ENCODE results near the gene PLOD3. TPM values are rescaled to one million over a fixed set of nuclear protein-coding genes. Genes with fewer than 3 reads are reported as not detected.

PLOD3 gene
- total RNA-seq, 2 donors from 2014 or later: 23.9 to 56.0 TPM

- WGBS, 2 donors: 89 to 95% methylated on average over 12 of the region's 12 CpGs
- no peaks in the 10 kb centered on the region for H3K9me3 ChIP-seq
- peaks cover 57% of the 10 kb centered on the region for H3K4me1 ChIP-seq
- DNase-seq: no peak
- ATAC-seq: no peak
- H3K27ac ChIP-seq: peak overlapping the region in 1 of 4 donors; percentile 87
- intact Hi-C loops (cut with DNase I): no loop called here
- TF ChIP-seq POLR2A (IDR thresholded peaks at IDR 0.05) (no peak), CTCF (IDR thresholded peaks at IDR 0.05) (no peak)
- H3K4me3 ChIP-seq: no peak overlapping the region
- H3K27me3 ChIP-seq: no peaks in the 10 kb centered on the region
- peaks cover 0 to 1% of the 10 kb centered on the region in 2 donors for H3K36me3 ChIP-seq (replicated peaks in 1 of 2; ENCODE audit: insufficient read depth in 1 of 2, low read depth in 2 of 2)
Measured at GRCh38 chr7:101241015-101241363, 23.6 kb upstream of the PLOD3 start.

GRCh38 chr7:101240226-101241014 is 23.0 kb upstream of the PLOD3 start:
- 89 to 92% methylated on average over 32 of the region's 32 CpGs for WGBS, 2 donors
- H3K27ac ChIP-seq: peak overlapping the region in 2 of 4 donors; percentile 85 to 87

GRCh38 chr7:101239951-101240220 is 22.5 kb upstream of the PLOD3 start:
- H3K4me1 ChIP-seq: peaks cover 49% of the 10 kb centered on the region
- ATAC-seq: no peak
- H3K36me3 ChIP-seq (replicated peaks in 1 of 2; ENCODE audit: insufficient read depth in 1 of 2, low read depth in 2 of 2): peaks cover 0 to 1% of the 10 kb centered on the region in 2 donors
- peak overlapping the region; percentile 72 to 87 (median 84) for H3K27ac ChIP-seq
- no peak overlapping the region for H3K4me3 ChIP-seq
- no peaks in the 10 kb centered on the region for H3K9me3 ChIP-seq
- TF ChIP-seq CTCF (IDR thresholded peaks at IDR 0.05) (no peak), POLR2A (IDR thresholded peaks at IDR 0.05) (no peak)
- no peaks in the 10 kb centered on the region for H3K27me3 ChIP-seq
- WGBS, 2 donors: 92 to 100% methylated on average over 2 to 9 of the region's 9 CpGs
- intact Hi-C loops (cut with DNase I): no loop called here
- DNase-seq: no peak

More at GRCh38 chr7:101240226-101241014, 23.0 kb upstream of the PLOD3 start:
- ATAC-seq: no peak
- Histone ChIP-seq H3K36me3 (replicated peaks in 1 of 2; ENCODE audit: insufficient read depth in 1 of 2, low read depth in 2 of 2) (peaks cover 0 to 1% of the 10 kb centered on the region in 2 donors), H3K4me3 (no peak overlapping the region), H3K9me3 (no peaks in the 10 kb centered on the region), H3K27me3 (no peaks in the 10 kb centered on the region), H3K4me1 (peaks cover 51% of the 10 kb centered on the region)
- intact Hi-C loops (cut with DNase I): no loop called here
- DNase-seq: no peak
- no peak for TF ChIP-seq POLR2A (IDR thresholded peaks at IDR 0.05)
- TF ChIP-seq CTCF (IDR thresholded peaks at IDR 0.05): no peak

- H3K36me3 ChIP-seq (replicated peaks in 1 of 2; ENCODE audit: insufficient read depth in 1 of 2, low read depth in 2 of 2): peaks cover 0 to 1% of the 10 kb centered on the region in 2 donors
- intact Hi-C loops (cut with DNase I): no loop called here
- H3K4me1 ChIP-seq: peaks cover 49% of the 10 kb centered on the region
- peak; percentile 15 for ATAC-seq
- 68 to 69% methylated on average over 14 to 27 of the region's 27 CpGs for WGBS, 2 donors
- TF ChIP-seq POLR2A (IDR thresholded peaks at IDR 0.05): no peak
- TF ChIP-seq CTCF (IDR thresholded peaks at IDR 0.05): no peak
- H3K4me3 ChIP-seq: no peak overlapping the region
- H3K9me3 ChIP-seq: no peaks in the 10 kb centered on the region
- H3K27me3 ChIP-seq: no peaks in the 10 kb centered on the region
- H3K27ac ChIP-seq: peak overlapping the region; percentile 72 to 87 (median 84)
- no peak for DNase-seq
Measured at GRCh38 chr7:101239191-101239950, 22.0 kb upstream of the PLOD3 start.
